Measurements from ENCODE around the gene COPB1.
"Not testable (repeated sequence)": the region's sequence is repeated elsewhere in the genome, so short reads cannot be mapped to it uniquely, and the experiment has no call there.

COPB1 gene

GRCh38 chr11:14499560-14500180, at the start of gene COPB1:
TSS of gene COPB1 (minus strand) at chr11:14499811. CDS start at chr11:14498928, 883 bp downstream.
- peak; percentile 84 for DNase-seq (ENCODE audit: low read depth)

- no peak for DNase-seq (ENCODE audit: low read depth)
Measured at GRCh38 chr11:14547440-14547839, 47.8 kb upstream of the COPB1 start.

- DNase-seq (ENCODE audit: low read depth): no peak
Measured at GRCh38 chr11:14546672-14547071, 47.1 kb upstream of the COPB1 start.

- DNase-seq (ENCODE audit: low read depth): no peak
Measured at GRCh38 chr11:14544611-14545010, 45.0 kb upstream of the COPB1 start.

- DNase-seq (ENCODE audit: low read depth): no peak
Measured at GRCh38 chr11:14543260-14543659, 43.6 kb upstream of the COPB1 start.

GRCh38 chr11:14542324-14542723, 42.7 kb upstream of the COPB1 start:
- no peak for DNase-seq (ENCODE audit: low read depth)

- DNase-seq (ENCODE audit: low read depth): no peak
Measured at GRCh38 chr11:14541192-14541947, 41.8 kb upstream of the COPB1 start.

GRCh38 chr11:14539982-14540421, 40.4 kb upstream of the COPB1 start:
- DNase-seq (ENCODE audit: low read depth): no peak

- no peak for DNase-seq (ENCODE audit: low read depth)
Measured at GRCh38 chr11:14538926-14539554, 39.4 kb upstream of the COPB1 start.

GRCh38 chr11:14538271-14538925, 38.8 kb upstream of the COPB1 start:
- no peak for DNase-seq (ENCODE audit: low read depth)

- peak; percentile 14 for DNase-seq (ENCODE audit: low read depth)
Measured at GRCh38 chr11:14537134-14537599, 37.6 kb upstream of the COPB1 start.

GRCh38 chr11:14535166-14535565, 35.6 kb upstream of the COPB1 start:
- DNase-seq (ENCODE audit: low read depth): not testable (repeated sequence)

- DNase-seq (ENCODE audit: low read depth): no peak
Measured at GRCh38 chr11:14529951-14530350, 30.3 kb upstream of the COPB1 start.

- no peak for DNase-seq (ENCODE audit: low read depth)
Measured at GRCh38 chr11:14529321-14529720, 29.7 kb upstream of the COPB1 start.

- no peak for DNase-seq (ENCODE audit: low read depth)
Measured at GRCh38 chr11:14522801-14523200, 23.2 kb upstream of the COPB1 start.

GRCh38 chr11:14522245-14522644, 22.6 kb upstream of the COPB1 start:
- no peak for DNase-seq (ENCODE audit: low read depth)

- no peak for DNase-seq (ENCODE audit: low read depth)
Measured at GRCh38 chr11:14520747-14521151, 21.1 kb upstream of the COPB1 start.

GRCh38 chr11:14519917-14520746, 20.5 kb upstream of the COPB1 start, which contains the start of gene PSMA1:
TSS of gene PSMA1 (minus strand) at chr11:14520386. CDS start at chr11:14520299, 87 bp downstream.
- peak; percentile 89 for DNase-seq (ENCODE audit: low read depth)

GRCh38 chr11:14519597-14519916, 19.9 kb upstream of the COPB1 start:
- peak; percentile 6 for DNase-seq (ENCODE audit: low read depth)

- no peak for DNase-seq (ENCODE audit: low read depth)
Measured at GRCh38 chr11:14518820-14519219, 19.2 kb upstream of the COPB1 start.

GRCh38 chr11:14513800-14514199, 14.2 kb upstream of the COPB1 start:
- no peak for DNase-seq (ENCODE audit: low read depth)

GRCh38 chr11:14506532-14506931, 6.9 kb upstream of the COPB1 start:
- DNase-seq (ENCODE audit: low read depth): no peak
